K562 (cell line): ENCODE measurements around the gene PSMD11. TPM values are rescaled to one million over a fixed set of nuclear protein-coding genes. Genes with fewer than 3 reads are reported as not detected.
A peak's percentile ranks its signal among the peaks of the same experiment; 100 is the strongest.
"Not testable (repeated sequence)": the region's sequence is repeated elsewhere in the genome, so short reads cannot be mapped to it uniquely, and the experiment has no call there.

Experiments used
- ATAC-seq: fragments of 200-7000 bp; cut with Tn5 transposase; 3 replicates; pipeline ENCODE4 v1.9.1; 2020; ENCODE audit warnings: moderate library complexity
- BruUV-seq: library from RNA; stranded (reverse); fragments of 400-500 nt; replicated peaks from 2 replicates; lab custom pipeline; 2021; lab: Mats Ljungman, UMichigan
- CTCF ChIA-PET: fragments of 300-600 bp; formaldehyde crosslinking; extraction: SDS; loops from one replicate; lab custom pipeline; 2021; ENCODE audit warnings: low intra/inter-chr PET ratio; lab: Yijun Ruan, JAX
- POLR2A ChIA-PET: fragments of 300-600, 350-650 bp; sonication (Branson Sonifier 250); formaldehyde crosslinking; extraction: SDS; loops from one replicate; lab custom pipeline; 2021; ENCODE audit warnings: antibody characterized with exemption, inconsistent platforms; lab: Yijun Ruan, JAX
- DNase-seq, 4 experiments: peaks; one replicate each; pipeline versions ENCODE4 v3.0.0 to v3.0.0-alpha.2; 2011 to 2018; ENCODE audit warnings: low spot score in 3 of 4, mixed read lengths in 3 of 4; ENCODE audit errors: extremely low read depth in 1 of 4
- FAIRE-seq: peaks from 2 replicates; lab custom pipeline; 2011; peaks lifted over from hg19 to GRCh38; lab: Jason Lieb, UNC
- H2AFZ ChIP-seq: 2 replicates; pipeline ENCODE4 v1.6.0; 2011; ENCODE audit warnings: low read depth, low read length, control low read depth, inconsistent platforms
- H3K27ac ChIP-seq: fragments of 200-600 bp; 3 replicates; pipeline ENCODE4 v1.8.0; 2011; ENCODE audit warnings: low read depth, mild to moderate bottlenecking, control low read depth, inconsistent platforms, low read length, moderate library complexity, mixed read lengths; ENCODE audit errors: extremely low read depth
- H3K27me3 ChIP-seq, 2 experiments: fragments of 300-600 bp in 1 of 2; 2 replicates in 1 of 2; 3 replicates in 1 of 2; pipeline versions ENCODE4 v1.6.0 to v1.8.0; 2011; ENCODE audit warnings: inconsistent platforms in 2 of 2, low read length in 2 of 2, mild to moderate bottlenecking in 1 of 2, mixed read lengths in 1 of 2, moderate library complexity in 1 of 2; ENCODE audit not compliant: control insufficient read depth in 2 of 2, insufficient read depth in 2 of 2
- H3K36me3 ChIP-seq: fragments of 300-600 bp; 3 replicates; pipeline ENCODE4 v1.8.0; 2011; ENCODE audit warnings: mild to moderate bottlenecking, low read length, inconsistent platforms; ENCODE audit not compliant: control insufficient read depth, insufficient read depth
- H3K4me1 ChIP-seq, 2 experiments: fragments of 200-600 bp in 1 of 2; replicated peaks in 1 of 2; 2 replicates in 1 of 2; 3 replicates in 1 of 2; pipeline versions ENCODE4 v1.5.1 to v1.8.0; 2011; ENCODE audit warnings: inconsistent platforms in 2 of 2, low read length in 2 of 2, mild to moderate bottlenecking in 1 of 2, mixed read lengths in 1 of 2, moderate library complexity in 1 of 2; ENCODE audit not compliant: control insufficient read depth in 2 of 2, insufficient read depth in 2 of 2
- H3K4me2 ChIP-seq: 2 replicates; pipeline ENCODE4 v1.6.1; 2011; ENCODE audit warnings: low read length, control low read depth, inconsistent platforms, mixed read lengths; ENCODE audit not compliant: insufficient read depth
- H3K4me3 ChIP-seq: fragments of 200-600 bp; sonication (generic), shearing (Covaris generic); 2 replicates; pipeline ENCODE4 v1.5.1; 2016; ENCODE audit warnings: control low read depth, inconsistent platforms
- H3K79me2 ChIP-seq: fragments of 200-600 bp; 3 replicates; pipeline ENCODE4 v1.8.0; 2011; ENCODE audit warnings: low read length, inconsistent platforms; ENCODE audit not compliant: control insufficient read depth, insufficient read depth
- H3K9ac ChIP-seq, 2 experiments: 2 replicates each; pipeline versions ENCODE4 v1.6.0 to v1.6.1; 2011; ENCODE audit warnings: low read depth in 2 of 2, low read length in 2 of 2, control low read depth in 1 of 2, inconsistent platforms in 1 of 2, mild to moderate bottlenecking in 1 of 2, mixed read lengths in 1 of 2; ENCODE audit not compliant: insufficient read depth in 1 of 2
- H3K9me1 ChIP-seq: one replicate; pipeline ENCODE4 v1.6.0; 2011; ENCODE audit warnings: inconsistent platforms, mild to moderate bottlenecking, low read length, moderate library complexity; ENCODE audit not compliant: control insufficient read depth, insufficient read depth
- H3K9me3 ChIP-seq: replicated peaks from 2 replicates; pipeline ENCODE4 v1.5.1; 2011; ENCODE audit warnings: low read depth, low read length, inconsistent platforms; ENCODE audit not compliant: control insufficient read depth, insufficient read depth
- H4K20me1 ChIP-seq: replicated peaks from 2 replicates; pipeline ENCODE4 v1.6.1; 2011; ENCODE audit warnings: low read length, inconsistent platforms, mixed read lengths; ENCODE audit not compliant: control insufficient read depth, insufficient read depth
- GABPA ChIP-seq: fragments of 200-800 bp; sonication (Bioruptor generic); conservative IDR thresholded peaks from 2 replicates; pipeline ENCODE4 v1.6.1; 2016; ENCODE audit warnings: low read depth, missing genetic modification characterization, missing compliant biosample characterization
- NR2C2 ChIP-seq, 2 experiments: fragments of 200-800 bp in 1 of 2; sonication (Bioruptor generic) in 1 of 2; sonication (generic) in 1 of 2; formaldehyde crosslinking in 1 of 2; IDR thresholded peaks; 2 replicates each; pipeline versions ENCODE4 v1.6.1 to v1.8.0; 2016 to 2022; ENCODE audit warnings: mild to moderate bottlenecking in 1 of 2, missing compliant biosample characterization in 1 of 2, missing genetic modification characterization in 1 of 2, missing genetic modification reagents in 1 of 2
- NUFIP1 ChIP-seq: fragments of 450-650 bp; IDR thresholded peaks from 2 replicates; pipeline ENCODE4 v1.6.1; 2018; ENCODE audit not compliant: partially characterized antibody
- RBM25 ChIP-seq: fragments of 200-400 bp; formaldehyde crosslinking; IDR thresholded peaks from 2 replicates; pipeline ENCODE4 v1.6.1; 2018; ENCODE audit warnings: low read length, low read depth, moderate library complexity; ENCODE audit not compliant: severe bottlenecking
- XRCC4 ChIP-seq: IDR thresholded peaks from one replicate; pipeline ENCODE4 v1.6.1; 2011; ENCODE audit not compliant: insufficient read depth, insufficient read length; ENCODE audit errors: extremely low read depth
- ZNF146 ChIP-seq: IDR thresholded peaks from one replicate; pipeline ENCODE4 v1.6.1; 2018; ENCODE audit warnings: missing compliant biosample characterization; ENCODE audit not compliant: unreplicated experiment
- WGBS: fragments of 100-300 bp; shearing (Covaris generic); methylation state at CpG from one replicate; pipeline ENCODE4 v1.1.6; 2016; ENCODE audit warnings: low coverage, mixed read lengths; ENCODE audit not compliant: insufficient coverage; ENCODE audit errors: missing lambda C conversion rate; 5-methylcytosine and 5-hydroxymethylcytosine counted together
- in situ Hi-C: fragments of 300-500 bp; cut with MboI; formaldehyde crosslinking; loops from 4 replicates; pipeline ENCODE4 v1.15.0; 2018; ENCODE audit warnings: inconsistent platforms, mixed read lengths
- intact Hi-C: fragments of 100-400 bp; cut with micrococcal nuclease; formaldehyde crosslinking; loops from 2 replicates; pipeline ENCODE4 v1.14.2; 2022
- polyA plus RNA-seq, 8 experiments: library from polyadenylated mRNA; depleted of rRNA in 4 of 8; stranded (reverse) in 5 of 8; unstranded in 3 of 8; fragments of >200 nt; fragmentation: Nextera tagmentation in 2 of 8; fragmentation: Illumina TruSeq in 1 of 8; extraction: Ambion mirVana in 2 of 8; extraction: Trizol in 1 of 8; gene quantifications; 2 replicates each; pipeline versions ENCODE4 v1.2.1 to v1.2.3, GENCODE V29; 2011 to 2014; ENCODE audit warnings: inconsistent platforms in 1 of 8, missing spikeins in 1 of 8
- total RNA-seq, 7 experiments: library from RNA; depleted of rRNA in 6 of 7; stranded (reverse); fragments of >200 nt in 6 of 7; fragmentation: Illumina TruSeq in 2 of 7; extraction: Trizol in 2 of 7; gene quantifications; 2 replicates each; pipeline versions ENCODE4 v1.2.1 to v1.2.3, GENCODE V29; 2011 to 2021; ENCODE audit warnings: low replicate concordance in 1 of 7
- TF ChIP-seq, protein P1 (sequence below): fragments of 450-650 bp; IDR thresholded peaks from 2 replicates; pipeline ENCODE4 v1.6.1; 2016

PSMD11 gene
- total and polyA plus RNA-seq, 9 of the 15 experiments (the other 6 are each of a cell fraction or from before 2014, with no cell fraction given): 104 to 378 (median 158) TPM

DNA sequence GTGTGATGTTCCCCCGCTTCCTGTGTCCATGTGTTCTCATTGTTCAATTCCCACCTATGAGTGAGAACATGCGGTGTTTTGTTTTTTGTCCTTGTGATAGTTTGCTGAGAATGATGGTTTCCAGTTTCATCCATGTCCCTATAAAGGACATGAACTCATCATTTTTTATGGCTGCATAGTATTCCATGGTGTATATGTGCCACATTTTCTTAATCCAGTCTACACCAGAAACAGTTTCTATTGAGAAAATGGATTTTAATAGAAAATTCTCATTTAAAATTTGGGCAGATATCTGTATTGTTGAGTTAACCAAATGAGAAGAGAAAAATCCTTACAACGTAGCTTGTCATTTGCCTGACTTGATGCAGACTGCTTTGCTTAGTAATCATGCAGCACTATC lies 34.2 kb upstream of the PSMD11 start:
- ATAC-seq, POLR2A ChIA-PET, H3K27me3 ChIP-seq, intact Hi-C loops, H3K4me1 ChIP-seq, DNase-seq, H4K20me1 ChIP-seq, CTCF ChIA-PET, H3K4me2 ChIP-seq, H3K9me3 ChIP-seq, H3K9ac ChIP-seq, H3K4me3 ChIP-seq, H3K9me1 ChIP-seq, BruUV-seq, H3K27ac ChIP-seq, H3K36me3 ChIP-seq, in situ Hi-C loops, FAIRE-seq, H2AFZ ChIP-seq, H3K79me2 ChIP-seq: not testable (repeated sequence)
- peak; percentile 53 for TF ChIP-seq ZNF146 (CRISPR knock-in tag)
- peak; percentile 37 for TF ChIP-seq RBM25
- 36% methylated on average over 2 of the region's 3 CpGs for WGBS

DNA sequence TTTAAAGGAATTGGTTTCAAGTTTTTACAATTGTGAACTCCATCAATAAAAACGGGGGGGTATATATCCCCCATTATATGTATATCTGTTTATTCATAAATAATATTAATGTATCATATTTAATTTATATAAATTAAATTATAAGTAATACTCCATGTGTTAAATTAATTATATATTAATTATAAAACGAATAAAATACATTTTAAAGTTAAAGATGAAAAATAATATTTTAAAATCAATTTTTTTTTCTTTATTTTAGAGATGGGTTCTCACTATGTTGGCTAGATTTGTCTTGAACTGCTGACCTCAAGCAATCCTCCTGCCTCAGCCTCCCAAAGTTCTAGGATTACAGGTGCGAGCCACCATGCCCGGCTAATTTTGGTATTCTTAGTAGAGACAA lies 17.4 kb upstream of the PSMD11 start:
- intact Hi-C loops: no loop called here
- H3K4me1 ChIP-seq: no peaks in the 10 kb centered on the region; a peak in 1 of 5 replicates
- FAIRE-seq (no peak), ATAC-seq (no peak), DNase-seq (no peak)
- in situ Hi-C loops: no loop called here
- no TSS peak for BruUV-seq
- no peaks in the 10 kb centered on the region for H3K9me1 ChIP-seq
- H3K4me3 ChIP-seq: no peak overlapping the region
- H4K20me1 ChIP-seq: no peaks in the 10 kb centered on the region
- H3K9ac ChIP-seq: no peak overlapping the region
- no peak overlapping the region for H3K27ac ChIP-seq
- TF ChIP-seq, protein P1, sequence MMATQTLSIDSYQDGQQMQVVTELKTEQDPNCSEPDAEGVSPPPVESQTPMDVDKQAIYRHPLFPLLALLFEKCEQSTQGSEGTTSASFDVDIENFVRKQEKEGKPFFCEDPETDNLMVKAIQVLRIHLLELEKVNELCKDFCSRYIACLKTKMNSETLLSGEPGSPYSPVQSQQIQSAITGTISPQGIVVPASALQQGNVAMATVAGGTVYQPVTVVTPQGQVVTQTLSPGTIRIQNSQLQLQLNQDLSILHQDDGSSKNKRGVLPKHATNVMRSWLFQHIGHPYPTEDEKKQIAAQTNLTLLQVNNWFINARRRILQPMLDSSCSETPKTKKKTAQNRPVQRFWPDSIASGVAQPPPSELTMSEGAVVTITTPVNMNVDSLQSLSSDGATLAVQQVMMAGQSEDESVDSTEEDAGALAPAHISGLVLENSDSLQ: no peak
- TF ChIP-seq GABPA (tag) (no peak), NUFIP1 (no peak), XRCC4 (no peak), NR2C2 (CRISPR knock-in tag; IDR thresholded peaks at IDR 0.05) (no peak), NR2C2 (tag; IDR thresholded peaks at IDR 0.05) (no peak)
- ChIA-PET CTCF (no interaction called here), POLR2A (no interaction called here)
- peaks cover 7% of the 10 kb centered on the region; the same call in 1 of the 2 replicates for H3K9me3 ChIP-seq
- no peak overlapping the region for H2AFZ ChIP-seq
- peaks cover 0 to 6% of the 10 kb centered on the region in 2 experiments; a peak in 2 of 5 replicates for H3K27me3 ChIP-seq
- 7% methylated on average over 4 of the region's 4 CpGs for WGBS
- H3K4me2 ChIP-seq: no peak overlapping the region
- H3K36me3 ChIP-seq: no peaks in the 10 kb centered on the region
- H3K79me2 ChIP-seq: no peaks in the 10 kb centered on the region
